Neural crest cell (in vitro differentiated cells): ENCODE measurements around the gene TRIM62. TPM values are rescaled to one million over a fixed set of nuclear protein-coding genes. Genes with fewer than 3 reads are reported as not detected.

Experiments
- DNase-seq: peaks from one replicate; pipeline ENCODE4 v3.0.0; 2021; ENCODE audit warnings: low read depth, mixed read lengths, low spot score
- H3K27ac Mint-ChIP-seq: one replicate; pipeline ENCODE4 v1.8.0; 2021; ENCODE audit warnings: mild to moderate bottlenecking, mixed read lengths; ENCODE audit not compliant: unreplicated experiment
- H3K27me3 Mint-ChIP-seq: 2 replicates; pipeline ENCODE4 v1.8.0; 2021; ENCODE audit warnings: low read depth, mild to moderate bottlenecking, mixed read lengths
- H3K36me3 Mint-ChIP-seq: 2 replicates; pipeline ENCODE4 v1.8.0; 2021; ENCODE audit warnings: low read depth, mild to moderate bottlenecking, mixed read lengths
- H3K4me1 Mint-ChIP-seq: 2 replicates; pipeline ENCODE4 v1.8.0; 2021; ENCODE audit warnings: mixed read lengths
- H3K4me3 Mint-ChIP-seq: one replicate; pipeline ENCODE4 v1.8.0; 2021; ENCODE audit warnings: mild to moderate bottlenecking, mixed read lengths
- H3K9me3 Mint-ChIP-seq: 2 replicates; pipeline ENCODE4 v1.8.0; 2021; ENCODE audit warnings: mixed read lengths
- CTCF ChIP-seq: fragments of 200-600 bp; sonication (generic); conservative IDR thresholded peaks from 2 replicates; pipeline ENCODE4 v1.5.0; 2021; ENCODE audit warnings: antibody characterized with exemption, mild to moderate bottlenecking
- total RNA-seq: library from RNA; stranded (reverse); gene quantifications from 2 replicates; pipeline ENCODE4 v1.2.1, GENCODE V29; 2021

TRIM62 gene
- total RNA-seq, 1 donor from 2014 or later: 8.6 TPM

- H3K4me1 Mint-ChIP-seq: peaks cover 41% of the 10 kb centered on the region
- no peak for TF ChIP-seq CTCF
- H3K27ac Mint-ChIP-seq: peak overlapping the region; percentile 84
- peak overlapping the region; percentile 92 for H3K4me3 Mint-ChIP-seq
- H3K36me3 Mint-ChIP-seq: no peaks in the 10 kb centered on the region
- H3K27me3 Mint-ChIP-seq: peaks cover 3% of the 10 kb centered on the region
- peak; percentile 67 for DNase-seq
- H3K9me3 Mint-ChIP-seq: no peaks in the 10 kb centered on the region
These were observed 642 bp downstream of the TRIM62 start for GRCh38 chr1:33180911-33181890.

DNA sequence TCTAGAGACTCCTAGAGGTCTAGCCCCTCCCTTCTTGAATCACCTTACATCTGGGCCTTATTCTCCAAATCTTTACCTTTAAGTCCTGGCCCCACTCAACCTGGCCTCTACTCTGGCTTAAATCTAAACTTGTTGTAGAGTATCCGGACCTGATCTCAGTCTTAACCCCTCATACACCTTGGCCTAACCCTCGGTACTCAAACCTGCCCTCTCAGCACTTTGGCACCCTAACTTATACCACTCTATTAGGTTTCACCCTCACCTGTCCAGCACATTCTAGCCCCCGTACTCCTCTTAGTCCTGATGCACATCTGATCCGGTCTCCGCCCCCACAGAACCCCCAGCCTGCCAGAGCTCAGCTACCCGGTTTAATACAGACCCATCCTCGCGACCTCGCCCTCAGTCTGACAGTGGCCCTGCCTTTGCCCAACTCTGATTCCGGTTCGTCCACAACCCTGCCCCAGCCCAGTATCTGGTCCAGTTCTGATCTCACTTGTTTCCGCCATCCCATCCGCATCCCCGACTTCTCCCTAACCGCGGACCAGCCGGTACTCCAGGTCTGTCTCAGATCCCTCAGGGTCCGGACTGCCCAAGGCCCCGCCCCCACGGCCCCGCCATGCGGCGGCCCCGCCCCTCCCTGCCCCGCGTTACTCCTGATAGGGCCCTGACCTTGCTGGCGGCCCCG, 1.5 kb downstream of the TRIM62 start:
- no peak for TF ChIP-seq CTCF
- Mint-ChIP-seq H3K4me1 (peaks cover 35% of the 10 kb centered on the region), H3K27ac (no peak overlapping the region), H3K36me3 (no peaks in the 10 kb centered on the region), H3K4me3 (peak overlapping the region; percentile 92), H3K27me3 (peaks cover 3% of the 10 kb centered on the region), H3K9me3 (no peaks in the 10 kb centered on the region)
- DNase-seq: no peak

DNA sequence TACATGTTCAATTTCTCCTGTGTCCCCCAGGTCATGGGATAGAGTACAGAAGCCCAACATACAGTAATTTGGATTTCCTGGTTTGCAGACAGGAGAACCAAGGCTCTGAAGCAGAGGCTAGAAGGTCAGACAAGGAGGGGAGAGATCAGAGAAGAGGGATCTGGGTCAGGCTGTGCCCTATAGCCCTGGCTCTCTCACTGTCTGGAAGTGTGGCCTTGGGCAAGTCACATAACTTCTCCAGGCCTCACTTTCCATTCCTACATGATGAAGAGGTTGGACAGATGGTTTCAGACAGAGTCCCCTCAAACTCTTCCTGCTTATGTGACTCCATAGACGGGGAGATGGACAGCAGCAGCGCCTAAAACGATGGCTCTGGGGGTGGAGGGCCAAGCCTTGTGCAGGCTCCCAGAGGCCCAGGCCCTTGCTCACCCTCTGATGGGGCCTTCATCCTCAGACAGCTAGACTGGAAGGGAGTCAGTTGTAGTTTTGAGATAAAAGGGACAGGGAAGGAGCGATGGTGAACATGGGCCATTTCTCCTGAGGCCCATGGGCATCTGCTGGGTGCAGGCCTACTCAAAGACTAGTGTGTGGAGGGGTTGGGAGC, 2.9 kb downstream of the TRIM62 start:
- H3K36me3 Mint-ChIP-seq: no peaks in the 10 kb centered on the region
- DNase-seq: no peak
- peaks cover 3% of the 10 kb centered on the region for H3K27me3 Mint-ChIP-seq
- H3K4me3 Mint-ChIP-seq: peak overlapping the region; percentile 54
- no peaks in the 10 kb centered on the region for H3K9me3 Mint-ChIP-seq
- TF ChIP-seq CTCF: no peak
- peaks cover 32% of the 10 kb centered on the region for H3K4me1 Mint-ChIP-seq
- H3K27ac Mint-ChIP-seq: no peak overlapping the region

DNA sequence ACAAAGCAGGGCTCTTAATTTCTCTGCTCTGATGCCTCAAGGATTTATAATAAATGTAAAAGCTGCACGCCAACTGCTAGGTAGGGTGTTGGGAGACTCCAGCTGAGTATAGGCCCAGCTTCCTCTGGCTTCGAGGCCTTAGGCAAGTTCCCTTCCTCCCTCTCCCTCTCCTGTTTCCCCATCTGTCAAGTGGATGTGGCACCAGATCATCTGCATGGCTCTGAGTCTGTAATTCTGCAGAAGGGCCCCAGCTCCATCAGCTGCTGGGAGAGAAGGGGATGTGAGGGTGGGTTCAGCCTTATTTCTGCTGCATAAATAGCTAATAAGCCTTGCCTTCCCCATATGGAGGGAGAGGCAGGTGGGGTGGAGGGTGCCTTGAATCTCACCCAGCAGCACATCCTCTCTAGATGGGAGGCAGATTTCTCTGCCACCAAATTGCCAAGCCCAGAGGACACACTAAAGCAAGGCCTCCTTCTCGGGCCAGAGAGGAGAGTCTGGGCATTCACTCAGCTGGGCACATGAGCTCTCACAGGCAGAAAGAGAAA, 3.8 kb downstream of the TRIM62 start:
- Mint-ChIP-seq H3K4me1 (peaks cover 25% of the 10 kb centered on the region), H3K4me3 (peak overlapping the region; percentile 54)

More for the DNA sequence above, 3.8 kb downstream of the TRIM62 start:
- H3K36me3 Mint-ChIP-seq: no peaks in the 10 kb centered on the region
- H3K27ac Mint-ChIP-seq: peak overlapping the region; percentile 28
- no peaks in the 10 kb centered on the region for H3K9me3 Mint-ChIP-seq
- DNase-seq: no peak
- H3K27me3 Mint-ChIP-seq: peaks cover 3% of the 10 kb centered on the region
- TF ChIP-seq CTCF: no peak
